Measurements from ENCODE around the gene AP5S1.
"Not testable (repeated sequence)": the region's sequence is repeated elsewhere in the genome, so short reads cannot be mapped to it uniquely, and the experiment has no call there.

The AP5S1 gene

GRCh38 chr20:3785240-3786125 lies 34.9 kb upstream of the AP5S1 start:
- peak overlapping the region; percentile 66 for H3K27ac ChIP-seq
- no peak for TF ChIP-seq CTCF (conservative IDR thresholded peaks at IDR 0.05)

GRCh38 chr20:3786126-3786484 lies 34.2 kb upstream of the AP5S1 start:
- H3K27ac ChIP-seq, result peak overlapping the region; percentile 66
- no peak for TF ChIP-seq CTCF (conservative IDR thresholded peaks at IDR 0.05)

GRCh38 chr20:3786665-3787323 lies 33.6 kb upstream of the AP5S1 start, which contains the start of gene CENPB:
TSS of gene CENPB (minus strand) at chr20:3786740. CDS start at chr20:3786483, 257 bp downstream.
- peak within 1 kb of the TSS; percentile 66 for H3K27ac ChIP-seq
- peak; percentile 97 for TF ChIP-seq CTCF (conservative IDR thresholded peaks at IDR 0.05)

GRCh38 chr20:3787324-3788014 lies 32.9 kb upstream of the AP5S1 start:
- H3K27ac ChIP-seq, result peak overlapping the region; percentile 66
- TF ChIP-seq CTCF (conservative IDR thresholded peaks at IDR 0.05), result no peak

- TF ChIP-seq CTCF (conservative IDR thresholded peaks at IDR 0.05), result no peak
- no peak overlapping the region for H3K27ac ChIP-seq
Observed at GRCh38 chr20:3788685-3789155, 31.6 kb upstream of the AP5S1 start.

GRCh38 chr20:3789201-3789600 lies 31.1 kb upstream of the AP5S1 start:
- not testable (repeated sequence) for H3K27ac ChIP-seq

- not testable (repeated sequence) for H3K27ac ChIP-seq
Observed at GRCh38 chr20:3794168-3794567, 26.2 kb upstream of the AP5S1 start.

- TF ChIP-seq CTCF (conservative IDR thresholded peaks at IDR 0.05), result no peak
- peak overlapping the region; percentile 92 for H3K27ac ChIP-seq
Observed at GRCh38 chr20:3794701-3795420, 25.5 kb upstream of the AP5S1 start.
